IMR-90 (cell line): ENCODE results near the gene PRSS35. TPM values are rescaled to one million over a fixed set of nuclear protein-coding genes. Genes with fewer than 3 reads are reported as not detected.

ENCODE experiments used
- ATAC-seq: fragments of 200-7000 bp; cut with Tn5 transposase; 2 replicates; pipeline ENCODE4 v1.9.1; 2020; ENCODE audit warnings: low read depth, mild to moderate bottlenecking, moderate library complexity
- BruUV-seq: library from RNA; stranded (reverse); fragments of 400-500 nt; replicated peaks from 2 replicates; lab custom pipeline; 2021; lab: Mats Ljungman, UMichigan
- CTCF ChIA-PET: fragments of 300-600 bp; formaldehyde crosslinking; extraction: SDS; loops from one replicate; lab custom pipeline; 2021; ENCODE audit warnings: antibody characterized with exemption; lab: Yijun Ruan, JAX
- POLR2A ChIA-PET: fragments of 300-600 bp; sonication (Branson Sonifier 250); formaldehyde crosslinking; loops from one replicate; lab custom pipeline; 2022; ENCODE audit warnings: antibody characterized with exemption; ENCODE audit not compliant: unreplicated experiment; lab: Charles Lee
- DNase-seq: peaks from one replicate; pipeline ENCODE4 v3.0.0; 2013
- H2AFZ ChIP-seq: replicated peaks from 2 replicates; pipeline ENCODE3; 2013; ENCODE audit warnings: low read length, mild to moderate bottlenecking; ENCODE audit not compliant: poor library complexity
- H2AK5ac ChIP-seq: 2 replicates; pipeline ENCODE4 v1.6.1; 2013; ENCODE audit warnings: low read depth, low read length, inconsistent platforms
- H2AK9ac ChIP-seq: replicated peaks from 2 replicates; pipeline ENCODE3; 2013; ENCODE audit warnings: mild to moderate bottlenecking, low read depth, low read length, moderate library complexity; ENCODE audit not compliant: poor library complexity
- H2BK120ac ChIP-seq: 2 replicates; pipeline ENCODE4 v1.6.1; 2013; ENCODE audit warnings: low read depth, low read length, inconsistent platforms
- H2BK15ac ChIP-seq: 3 replicates; pipeline ENCODE4 v1.6.1; 2013; ENCODE audit warnings: low read depth, low read length, inconsistent platforms
- H2BK20ac ChIP-seq: 2 replicates; pipeline ENCODE4 v1.6.1; 2013; ENCODE audit warnings: low read depth, mild to moderate bottlenecking, inconsistent platforms, low read length, moderate library complexity
- H2BK5ac ChIP-seq: 2 replicates; pipeline ENCODE4 v1.6.1; 2013; ENCODE audit warnings: mild to moderate bottlenecking, low read depth, low read length, inconsistent platforms; ENCODE audit not compliant: poor library complexity, severe bottlenecking
- H3K14ac ChIP-seq: replicated peaks from 2 replicates; pipeline ENCODE4 v1.6.1; 2013; ENCODE audit warnings: low read depth, low read length, inconsistent platforms
- H3K18ac ChIP-seq: 2 replicates; pipeline ENCODE4 v1.6.1; 2013; ENCODE audit warnings: low read depth, low read length, control low read depth
- H3K23ac ChIP-seq: 2 replicates; pipeline ENCODE4 v1.6.1; 2013; ENCODE audit warnings: low read depth, low read length, inconsistent platforms
- H3K27ac ChIP-seq: 2 replicates; pipeline ENCODE4 v1.5.1; 2013; ENCODE audit warnings: mild to moderate bottlenecking, control low read depth, low read length; ENCODE audit not compliant: insufficient read depth
- H3K27me3 ChIP-seq: 2 replicates; pipeline ENCODE4 v1.6.1; 2013; ENCODE audit warnings: low read length; ENCODE audit not compliant: control insufficient read depth, insufficient read depth
- H3K36me3 ChIP-seq: 2 replicates; pipeline ENCODE4 v1.6.1; 2013; ENCODE audit warnings: low read length, mixed read lengths; ENCODE audit not compliant: control insufficient read depth, insufficient read depth
- H3K4ac ChIP-seq: 2 replicates; pipeline ENCODE4 v1.6.1; 2013; ENCODE audit warnings: low read depth, low read length, inconsistent platforms
- H3K4me1 ChIP-seq: 2 replicates; pipeline ENCODE4 v1.6.1; 2013; ENCODE audit warnings: low read length, mixed read lengths; ENCODE audit not compliant: control insufficient read depth, insufficient read depth
- H3K4me2 ChIP-seq: 2 replicates; pipeline ENCODE4 v1.6.1; 2013; ENCODE audit warnings: low read depth, mild to moderate bottlenecking, control low read depth, low read length, moderate library complexity
- H3K4me3 ChIP-seq: 2 replicates; pipeline ENCODE4 v1.5.1; 2013; ENCODE audit warnings: low read depth, mild to moderate bottlenecking, control low read depth, low read length, moderate library complexity; ENCODE audit not compliant: insufficient read depth
- H3K56ac ChIP-seq: 2 replicates; pipeline ENCODE4 v1.6.1; 2013; ENCODE audit warnings: low read length, inconsistent platforms; ENCODE audit not compliant: insufficient read depth; ENCODE audit errors: extremely low read depth
- H3K79me1 ChIP-seq, 2 experiments: 2 replicates each; pipeline ENCODE4 v1.6.1; 2013; ENCODE audit warnings: low read length in 2 of 2, inconsistent platforms in 1 of 2, low read depth in 1 of 2
- H3K9ac ChIP-seq: 2 replicates; pipeline ENCODE4 v1.6.1; 2013; ENCODE audit warnings: low read depth, low read length, control low read depth
- H3K9me1 ChIP-seq: 2 replicates; pipeline ENCODE4 v1.6.1; 2013; ENCODE audit warnings: low read length, inconsistent platforms; ENCODE audit not compliant: insufficient read depth
- H3K9me3 ChIP-seq: 2 replicates; pipeline ENCODE4 v1.6.1; 2013; ENCODE audit warnings: low read length; ENCODE audit not compliant: control insufficient read depth, insufficient read depth
- H4K20me1 ChIP-seq: 2 replicates; pipeline ENCODE4 v1.6.1; 2013; ENCODE audit warnings: low read length, inconsistent platforms; ENCODE audit not compliant: insufficient read depth
- H4K5ac ChIP-seq: 2 replicates; pipeline ENCODE4 v1.6.1; 2013; ENCODE audit warnings: mild to moderate bottlenecking, low read depth, low read length, control low read depth
- H4K8ac ChIP-seq, 2 experiments: 2 replicates each; pipeline ENCODE4 v1.6.1; 2013; ENCODE audit warnings: low read depth in 2 of 2, low read length in 2 of 2, control low read depth in 1 of 2, inconsistent platforms in 1 of 2
- H4K91ac ChIP-seq: 2 replicates; pipeline ENCODE4 v1.6.1; 2013; ENCODE audit warnings: low read depth, low read length, inconsistent platforms; ENCODE audit not compliant: insufficient read depth
- CHD1 ChIP-seq: IDR thresholded peaks from 2 replicates; pipeline ENCODE4 v1.6.1; 2012; ENCODE audit warnings: low read depth, low read length, improper control_type of control experiment
- MAFK ChIP-seq: IDR thresholded peaks from 2 replicates; pipeline ENCODE4 v1.6.1; 2012; ENCODE audit warnings: low read depth, low read length, improper control_type of control experiment
- RAD21 ChIP-seq: IDR thresholded peaks from 2 replicates; pipeline ENCODE4 v1.6.1; 2012; ENCODE audit warnings: low read length, improper control_type of control experiment
- RCOR1 ChIP-seq: IDR thresholded peaks from 2 replicates; pipeline ENCODE4 v1.6.1; 2012; ENCODE audit warnings: mild to moderate bottlenecking, low read length, improper control_type of control experiment; ENCODE audit not compliant: insufficient replicate concordance
- RFX5 ChIP-seq: IDR thresholded peaks from 2 replicates; pipeline ENCODE4 v1.8.0; 2012; ENCODE audit warnings: low read depth, mild to moderate bottlenecking, low read length, moderate library complexity
- WGBS, 2 experiments: methylation state at CpG; one replicate each; pipeline versions ENCODE4 v1.1.5 to v1.1.7; 2013; ENCODE audit warnings: missing lambda C conversion rate in 2 of 2; ENCODE audit not compliant: insufficient read length in 1 of 2; ENCODE audit errors: extremely low coverage in 2 of 2; 5-methylcytosine and 5-hydroxymethylcytosine counted together
- dilution Hi-C: fragments of 300-500 bp; cut with HindIII; formaldehyde crosslinking; loops from one replicate; pipeline ENCODE4 v1.14.3; 2018; ENCODE audit warnings: low sequenced_read_pairs; ENCODE audit not compliant: unreplicated experiment
- in situ Hi-C: fragments of 300-500 bp; cut with MboI; formaldehyde crosslinking; loops from 3 replicates; pipeline ENCODE4 v1.14.3; 2019; ENCODE audit warnings: low sequenced_read_pairs, inconsistent platforms, mixed read lengths
- intact Hi-C: fragments of 100-400 bp; cut with micrococcal nuclease; formaldehyde crosslinking; loops from 2 replicates; pipeline ENCODE4 v1.10.0; 2022
- polyA plus RNA-seq, 3 experiments: library from polyadenylated mRNA; depleted of rRNA; stranded (reverse); fragments of >200 nt; gene quantifications; 2 replicates each; pipeline ENCODE4 v1.2.3, GENCODE V29; 2012; ENCODE audit warnings: low replicate concordance in 1 of 3
- total RNA-seq: library from RNA; depleted of rRNA; stranded (reverse); fragments of >200 nt; gene quantifications from 2 replicates; pipeline ENCODE4 v1.2.3, GENCODE V29; 2012
- TF ChIP-seq, protein P1 (sequence below): fragments of 150-350 bp; IDR thresholded peaks from 2 replicates; pipeline ENCODE4 v1.6.1; 2017; ENCODE audit warnings: mild to moderate bottlenecking, antibody characterized with exemption, low read length, low read depth
- TF ChIP-seq, protein P2 (sequence below): conservative IDR thresholded peaks from 2 replicates; pipeline ENCODE4 v1.5.1; 2012; ENCODE audit warnings: mild to moderate bottlenecking, low read depth, low read length, improper control_type of control experiment

The PRSS35 gene
- total and polyA plus RNA-seq, 2 of the 4 experiments (the other 2 are of a cell fraction): 5.2 to 5.6 TPM

DNA sequence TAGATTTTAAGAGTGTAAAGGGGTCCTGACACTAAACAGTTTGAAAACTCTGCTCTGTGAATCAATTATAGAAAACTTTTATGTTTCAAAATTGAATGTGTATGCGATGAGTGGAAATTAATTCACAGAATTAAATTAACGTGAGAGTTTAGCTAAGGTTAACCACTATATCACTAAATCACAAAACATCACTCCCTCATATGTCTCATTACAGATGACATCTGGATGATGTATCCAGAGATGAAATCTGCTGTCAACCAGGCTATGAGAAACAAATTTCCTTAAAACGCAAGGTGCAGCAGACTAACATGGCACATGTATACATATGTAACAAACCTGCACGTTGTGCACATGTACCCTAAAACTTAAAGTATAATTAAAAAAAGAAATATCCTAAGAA lies 27.3 kb downstream of the PRSS35 start:
- DNase-seq (no peak), ATAC-seq (no peak)
- Histone ChIP-seq H3K9ac (no peak overlapping the region), H3K4me2 (no peak overlapping the region), H3K9me1 (no peaks in the 10 kb centered on the region), H3K4ac (no peak overlapping the region), H4K5ac (no peak overlapping the region), H2BK5ac (no peak overlapping the region), H3K4me3 (no peak overlapping the region), H3K79me1 (no peaks in the 10 kb centered on the region), H2BK120ac (no peak overlapping the region), H4K8ac (no peak overlapping the region), H2AK5ac (no peak overlapping the region), H3K27ac (no peak overlapping the region), H2BK20ac (no peak overlapping the region), H3K23ac (no peak overlapping the region), H3K56ac (no peak overlapping the region), H3K9me3 (no peaks in the 10 kb centered on the region), H3K36me3 (no peaks in the 10 kb centered on the region), H2AK9ac (no peak overlapping the region), H3K27me3 (peaks cover 6% of the 10 kb centered on the region), H3K4me1 (no peaks in the 10 kb centered on the region), H3K18ac (no peak overlapping the region), H4K91ac (no peak overlapping the region), H2AFZ (no peak overlapping the region), H2BK15ac (no peak overlapping the region), H4K20me1 (no peaks in the 10 kb centered on the region), H3K14ac (no peak overlapping the region)
- ChIA-PET CTCF (interaction anchor here (1.4 kb wide), 1 partner anchor 12 kb away, joined by 3 read pairs; no protein-coding TSS in a partner anchor), POLR2A (no interaction called here)
- in situ Hi-C loops (no loop called here), dilution Hi-C loops (no loop called here), intact Hi-C loops (loop anchor here (5.0 kb wide), 1 partner anchor 683 kb away; no protein-coding TSS in a partner anchor)
- no TSS peak for BruUV-seq
- TF ChIP-seq RAD21: no peak
- TF ChIP-seq MAFK: no peak
- no peak for TF ChIP-seq CHD1
- TF ChIP-seq, protein P1, sequence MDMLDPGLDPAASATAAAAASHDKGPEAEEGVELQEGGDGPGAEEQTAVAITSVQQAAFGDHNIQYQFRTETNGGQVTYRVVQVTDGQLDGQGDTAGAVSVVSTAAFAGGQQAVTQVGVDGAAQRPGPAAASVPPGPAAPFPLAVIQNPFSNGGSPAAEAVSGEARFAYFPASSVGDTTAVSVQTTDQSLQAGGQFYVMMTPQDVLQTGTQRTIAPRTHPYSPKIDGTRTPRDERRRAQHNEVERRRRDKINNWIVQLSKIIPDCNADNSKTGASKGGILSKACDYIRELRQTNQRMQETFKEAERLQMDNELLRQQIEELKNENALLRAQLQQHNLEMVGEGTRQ: no peak
- no peak for TF ChIP-seq RCOR1
- TF ChIP-seq, protein P2, sequence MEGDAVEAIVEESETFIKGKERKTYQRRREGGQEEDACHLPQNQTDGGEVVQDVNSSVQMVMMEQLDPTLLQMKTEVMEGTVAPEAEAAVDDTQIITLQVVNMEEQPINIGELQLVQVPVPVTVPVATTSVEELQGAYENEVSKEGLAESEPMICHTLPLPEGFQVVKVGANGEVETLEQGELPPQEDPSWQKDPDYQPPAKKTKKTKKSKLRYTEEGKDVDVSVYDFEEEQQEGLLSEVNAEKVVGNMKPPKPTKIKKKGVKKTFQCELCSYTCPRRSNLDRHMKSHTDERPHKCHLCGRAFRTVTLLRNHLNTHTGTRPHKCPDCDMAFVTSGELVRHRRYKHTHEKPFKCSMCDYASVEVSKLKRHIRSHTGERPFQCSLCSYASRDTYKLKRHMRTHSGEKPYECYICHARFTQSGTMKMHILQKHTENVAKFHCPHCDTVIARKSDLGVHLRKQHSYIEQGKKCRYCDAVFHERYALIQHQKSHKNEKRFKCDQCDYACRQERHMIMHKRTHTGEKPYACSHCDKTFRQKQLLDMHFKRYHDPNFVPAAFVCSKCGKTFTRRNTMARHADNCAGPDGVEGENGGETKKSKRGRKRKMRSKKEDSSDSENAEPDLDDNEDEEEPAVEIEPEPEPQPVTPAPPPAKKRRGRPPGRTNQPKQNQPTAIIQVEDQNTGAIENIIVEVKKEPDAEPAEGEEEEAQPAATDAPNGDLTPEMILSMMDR: no peak
- TF ChIP-seq RFX5: no peak
- no CpG with 5 or more reads among the region's 4 CpGs for WGBS, 2 experiments
